ENCODE measurements around the gene AEBP2. TPM values are rescaled to one million over a fixed set of nuclear protein-coding genes. Genes with fewer than 3 reads are reported as not detected.

Gene AEBP2
- total and polyA plus RNA-seq, 2 donors (not counting 3 experiments of a cell fraction or from before 2014, with no cell fraction given), result 8.8 to 42.2 TPM

- no peak for FAIRE-seq
- no peak for TF ChIP-seq EZH2 (IDR thresholded peaks at IDR 0.05; ENCODE audit: borderline replicate concordance, low read depth, low read length, severe bottlenecking)
- TF ChIP-seq GATA2 (IDR thresholded peaks at IDR 0.05; ENCODE audit: insufficient read depth, insufficient read length, low read depth, low read length), result no peak
- no peak for TF ChIP-seq JUN (IDR thresholded peaks at IDR 0.05; ENCODE audit: borderline replicate concordance, insufficient read depth, insufficient read length, low read depth)
- no peak for TF ChIP-seq POLR2AphosphoS5 (IDR thresholded peaks at IDR 0.05; ENCODE audit: insufficient read depth, low read depth, low read length)
- TF ChIP-seq CTCF (IDR thresholded peaks at IDR 0.05; ENCODE audit: extremely low read depth in 1 of 2, insufficient read depth in 1 of 2, low read depth in 1 of 2, low read length in 2 of 2), result no peak
- TF ChIP-seq MAX (IDR thresholded peaks at IDR 0.05; ENCODE audit: insufficient read depth, insufficient read length), result no peak
- no peak for TF ChIP-seq FOS (IDR thresholded peaks at IDR 0.05; ENCODE audit: borderline replicate concordance, insufficient read depth, low read length)
- no peak for TF ChIP-seq MYC (IDR thresholded peaks at IDR 0.05; ENCODE audit: low read depth, low read length)
- TF ChIP-seq POLR2A (IDR thresholded peaks at IDR 0.05; ENCODE audit: low read depth, low read length), result no peak
- Histone ChIP-seq H3K4me3 (replicated peaks in 1 of 3; ENCODE audit: insufficient read depth in 1 of 3, low read depth in 1 of 3, low read length in 3 of 3) (no peak overlapping the region), H3K27me3 (ENCODE audit: control insufficient read depth in 2 of 2, insufficient read depth in 2 of 2, low read length in 2 of 2) (no peaks in the 10 kb centered on the region), H3K4me2 (ENCODE audit: insufficient read depth, low read length) (no peak overlapping the region), H2AFZ (ENCODE audit: low read depth, low read length) (no peak overlapping the region), H3K9me1 (replicated peaks; ENCODE audit: control insufficient read depth, extremely low read depth, insufficient read depth, low read length) (no peaks in the 10 kb centered on the region), H3K27ac (ENCODE audit: insufficient read depth, low read depth, low read length) (no peak overlapping the region), H3K36me3 (ENCODE audit: control insufficient read depth in 2 of 2, extremely low read depth in 1 of 2, insufficient read depth in 2 of 2, low read length in 2 of 2) (no peaks in the 10 kb centered on the region), H4K20me1 (replicated peaks; ENCODE audit: control insufficient read depth, extremely low read depth, insufficient read depth, low read length) (no peaks in the 10 kb centered on the region), H3K79me2 (ENCODE audit: control insufficient read depth, insufficient read depth, low read length) (no peaks in the 10 kb centered on the region), H3K4me1 (ENCODE audit: control insufficient read depth, extremely low read depth, insufficient read depth, low read length) (no peaks in the 10 kb centered on the region), H3K9me3 (replicated peaks; ENCODE audit: control insufficient read depth, insufficient read depth, low read length) (no peaks in the 10 kb centered on the region), H3K9ac (replicated peaks; ENCODE audit: extremely low read depth, insufficient read depth, low read length) (no peak overlapping the region)
- dilution Hi-C loops (cut with MboI; ENCODE audit: extremely low pct_ligation_motif_present, low sequenced_read_pairs), result no loop called here
- POLR2A ChIA-PET, result no interaction called here
- intact Hi-C loops (cut with micrococcal nuclease), result no loop called here
- CTCF ChIA-PET, result interaction anchor here (1.1 to 1.3 kb wide), 2 partner anchors 11 kb away, joined by 3 read pairs; no protein-coding TSS in a partner anchor
- no TSS peak for BruUV-seq (replicated peaks)
- DNase-seq (ENCODE audit: low read depth, low spot score), result no peak
Measured at GRCh38 chr12:19561411-19561961, 122.2 kb downstream of the AEBP2 start.

Small RNA genes lying within 50 kb of the gene (small RNA-seq; reads per million reads assigned to genes)
- not detected for gene AC091805.2 (ENCODE audit: insufficient read depth, insufficient read length, low read depth, low replicate concordance)
- not detected for gene RNU6-254P (ENCODE audit: insufficient read depth, insufficient read length, low read depth, low replicate concordance)

All from endothelial cell of umbilical vein (primary cell).